Measurements from ENCODE around the gene FIBCD1.

FIBCD1 gene

GRCh38 chr9:130938652-130939404 is at the start of gene FIBCD1:
FIBCD1 (minus strand) TSS chr9:130939247; CDS start chr9:130938607, 640 bp downstream.
- in situ Hi-C loops (cut with MboI; ENCODE audit: low sequenced_read_pairs) = no loop called here

- in situ Hi-C loops (cut with MboI; ENCODE audit: low sequenced_read_pairs) = no loop called here
Observed at GRCh38 chr9:130988400-130988747, 49.3 kb upstream of the FIBCD1 start.

- in situ Hi-C loops (cut with MboI; ENCODE audit: low sequenced_read_pairs) = no loop called here
Observed at GRCh38 chr9:130987738-130988399, 48.8 kb upstream of the FIBCD1 start.

GRCh38 chr9:130987054-130987453 is 48.0 kb upstream of the FIBCD1 start:
- in situ Hi-C loops (cut with MboI; ENCODE audit: low sequenced_read_pairs) = no loop called here

GRCh38 chr9:130986356-130986965 is 47.4 kb upstream of the FIBCD1 start:
- in situ Hi-C loops (cut with MboI; ENCODE audit: low sequenced_read_pairs) = no loop called here

GRCh38 chr9:130985606-130986162 is 46.6 kb upstream of the FIBCD1 start:
- in situ Hi-C loops (cut with MboI; ENCODE audit: low sequenced_read_pairs) = no loop called here

GRCh38 chr9:130985029-130985428 is 46.0 kb upstream of the FIBCD1 start:
- in situ Hi-C loops (cut with MboI; ENCODE audit: low sequenced_read_pairs) = no loop called here

GRCh38 chr9:130984521-130984920 is 45.5 kb upstream of the FIBCD1 start:
- in situ Hi-C loops (cut with MboI; ENCODE audit: low sequenced_read_pairs) = no loop called here

- in situ Hi-C loops (cut with MboI; ENCODE audit: low sequenced_read_pairs) = no loop called here
Observed at GRCh38 chr9:130983970-130984369, 44.9 kb upstream of the FIBCD1 start.

- in situ Hi-C loops (cut with MboI; ENCODE audit: low sequenced_read_pairs) = no loop called here
Observed at GRCh38 chr9:130983359-130983670, 44.3 kb upstream of the FIBCD1 start.

GRCh38 chr9:130982636-130983358 is 43.8 kb upstream of the FIBCD1 start:
- in situ Hi-C loops (cut with MboI; ENCODE audit: low sequenced_read_pairs) = no loop called here

GRCh38 chr9:130981756-130982137 is 42.7 kb upstream of the FIBCD1 start:
- in situ Hi-C loops (cut with MboI; ENCODE audit: low sequenced_read_pairs) = no loop called here

GRCh38 chr9:130981002-130981755 is 42.1 kb upstream of the FIBCD1 start:
- in situ Hi-C loops (cut with MboI; ENCODE audit: low sequenced_read_pairs) = no loop called here

- in situ Hi-C loops (cut with MboI; ENCODE audit: low sequenced_read_pairs) = no loop called here
Observed at GRCh38 chr9:130980526-130980925, 41.5 kb upstream of the FIBCD1 start.

GRCh38 chr9:130979591-130980385 is 40.7 kb upstream of the FIBCD1 start:
- in situ Hi-C loops (cut with MboI; ENCODE audit: low sequenced_read_pairs) = no loop called here

GRCh38 chr9:130977811-130978221 is 38.8 kb upstream of the FIBCD1 start:
- in situ Hi-C loops (cut with MboI; ENCODE audit: low sequenced_read_pairs) = no loop called here

- in situ Hi-C loops (cut with MboI; ENCODE audit: low sequenced_read_pairs) = no loop called here
Observed at GRCh38 chr9:130975932-130976841, 37.1 kb upstream of the FIBCD1 start.

GRCh38 chr9:130975156-130975555 is 36.1 kb upstream of the FIBCD1 start:
- in situ Hi-C loops (cut with MboI; ENCODE audit: low sequenced_read_pairs) = no loop called here

GRCh38 chr9:130974697-130975096 is 35.6 kb upstream of the FIBCD1 start:
- in situ Hi-C loops (cut with MboI; ENCODE audit: low sequenced_read_pairs) = no loop called here
